GM19238 (cell line): ENCODE data around the gene PSG1.
"Not testable (repeated sequence)": the region's sequence is repeated elsewhere in the genome, so short reads cannot be mapped to it uniquely, and the experiment has no call there.

Source experiments
- DNase-seq: peaks from one replicate; pipeline ENCODE4 v3.0.0; 2011; ENCODE audit warnings: low spot score; ENCODE audit not compliant: insufficient read length

The PSG1 gene

GRCh38 chr19:42821306-42821977 is 58.1 kb downstream of the PSG1 start:
- not testable (repeated sequence) for DNase-seq

- not testable (repeated sequence) for DNase-seq
Measured at GRCh38 chr19:42819960-42820650, 59.4 kb downstream of the PSG1 start.

- DNase-seq: no peak
Measured at GRCh38 chr19:42816894-42817293, 62.6 kb downstream of the PSG1 start.
